Fibroblast of lung (primary cell): ENCODE results near the gene PCDHGB2. TPM values are rescaled to one million over a fixed set of nuclear protein-coding genes. Genes with fewer than 3 reads are reported as not detected.
A peak's percentile ranks its signal among the peaks of the same experiment; 100 is the strongest.
"Not testable (repeated sequence)": the region's sequence is repeated elsewhere in the genome, so short reads cannot be mapped to it uniquely, and the experiment has no call there.

Source experiments
- DNase-seq, 2 donors: peaks; one replicate each; pipeline versions ENCODE4 v3.0.0 to v3.0.0-alpha.2; 2010; ENCODE audit warnings: low read depth in 2 of 2
- H2AFZ ChIP-seq: 2 replicates; pipeline ENCODE4 v1.5.1; 2012; ENCODE audit warnings: low read length, control low read depth, inconsistent platforms
- H3K27ac ChIP-seq: 2 replicates; pipeline ENCODE4 v1.5.1; 2011; ENCODE audit warnings: low read length, control low read depth; ENCODE audit not compliant: insufficient read depth
- H3K27me3 ChIP-seq: 2 replicates; pipeline ENCODE4 v1.5.1; 2011; ENCODE audit warnings: mild to moderate bottlenecking, low read length; ENCODE audit not compliant: control insufficient read depth, insufficient read depth
- H3K36me3 ChIP-seq: 2 replicates; pipeline ENCODE4 v1.5.1; 2011; ENCODE audit warnings: low read length; ENCODE audit not compliant: control insufficient read depth, insufficient read depth
- H3K4me1 ChIP-seq: 2 replicates; pipeline ENCODE4 v1.5.1; 2011; ENCODE audit warnings: low read length; ENCODE audit not compliant: control insufficient read depth, insufficient read depth; ENCODE audit errors: extremely low read depth
- H3K4me2 ChIP-seq: 2 replicates; pipeline ENCODE4 v1.5.1; 2011; ENCODE audit warnings: low read length, control low read depth; ENCODE audit not compliant: insufficient read depth; ENCODE audit errors: extremely low read depth
- H3K4me3 ChIP-seq, 4 experiments: fragments of 200-600 bp in 1 of 4; sonication (generic) in 1 of 4; replicated peaks in 1 of 4; 2 replicates each; pipeline ENCODE4 v1.5.1; 2011 to 2016; ENCODE audit warnings: low read length in 4 of 4, low read depth in 3 of 4, mild to moderate bottlenecking in 3 of 4, control low read depth in 2 of 4, inconsistent platforms in 1 of 4, mixed read lengths in 1 of 4; ENCODE audit not compliant: insufficient read depth in 1 of 4; ENCODE audit errors: control extremely low read depth in 1 of 4
- H3K79me2 ChIP-seq: 2 replicates; pipeline ENCODE4 v1.5.1; 2012; ENCODE audit warnings: mild to moderate bottlenecking, low read length, inconsistent platforms; ENCODE audit not compliant: control insufficient read depth, insufficient read depth
- H3K9ac ChIP-seq: 2 replicates; pipeline ENCODE4 v1.5.1; 2011; ENCODE audit warnings: mild to moderate bottlenecking, low read length, control low read depth; ENCODE audit not compliant: insufficient read depth
- H3K9me3 ChIP-seq: 2 replicates; pipeline ENCODE4 v1.5.1; 2012; ENCODE audit warnings: low read depth, low read length; ENCODE audit not compliant: control insufficient read depth, insufficient read depth
- H4K20me1 ChIP-seq: 2 replicates; pipeline ENCODE4 v1.5.1; 2011; ENCODE audit warnings: low read length; ENCODE audit not compliant: control insufficient read depth, insufficient read depth; ENCODE audit errors: extremely low read depth
- CTCF ChIP-seq, 2 donors: IDR thresholded peaks in 1 of 2; conservative IDR thresholded peaks in 1 of 2; 1 replicate in 1 of 2; 2 replicates in 1 of 2; pipeline ENCODE4 v1.5.1; 2011 to 2012; ENCODE audit warnings: low read length in 2 of 2, control low read depth in 1 of 2, inconsistent platforms in 1 of 2, low read depth in 1 of 2, mild to moderate bottlenecking in 1 of 2
- EZH2 ChIP-seq: IDR thresholded peaks from 2 replicates; pipeline ENCODE4 v1.5.1; 2012; ENCODE audit warnings: low read length, control low read depth, mild to moderate bottlenecking; ENCODE audit errors: missing control alignments
- polyA plus RNA-seq, 2 donors: library from polyadenylated mRNA; depleted of rRNA in 1 of 2; stranded (reverse) in 1 of 2; unstranded in 1 of 2; fragments of >200 nt; gene quantifications; 2 replicates each; pipeline ENCODE4 v1.2.1, GENCODE V29; 2011 to 2012; ENCODE audit warnings: missing spikeins in 1 of 2
- total RNA-seq: library from RNA; depleted of rRNA; stranded (reverse); fragments of >200 nt; gene quantifications from 2 replicates; pipeline ENCODE4 v1.2.1, GENCODE V29; 2014

PCDHGB2 gene
- total and polyA plus RNA-seq, 2 donors (not counting 1 experiment from before 2014, with no cell fraction given): 4.6 to 5.7 TPM

GRCh38 chr5:141402553-141403243 is 42.9 kb downstream of the PCDHGB2 start, which contains the start of gene PCDHGA9:
PCDHGA9 (plus strand) TSS chr5:141402778; CDS start chr5:141402953, 175 bp downstream.
- Histone ChIP-seq H3K9ac (no peak within 1 kb of the TSS), H3K27me3 (no peaks in the 10 kb centered on the region), H2AFZ (no peak within 1 kb of the TSS), H3K9me3 (peaks cover 4% of the 10 kb centered on the region), H4K20me1 (no peaks in the 10 kb centered on the region), H3K27ac (no peak within 1 kb of the TSS), H3K4me3 (peak within 1 kb of the TSS; percentile 8 to 50 (median 17)), H3K79me2 (no peaks in the 10 kb centered on the region), H3K36me3 (no peaks in the 10 kb centered on the region), H3K4me2 (peak within 1 kb of the TSS; percentile 62), H3K4me1 (no peaks in the 10 kb centered on the region)
- DNase-seq: peak; percentile 24 to 57
- TF ChIP-seq CTCF (conservative IDR thresholded peaks at IDR 0.05 in 1 of 2, IDR thresholded peaks at IDR 0.05 in 1 of 2; ENCODE audit: low read depth in 1 of 2, low read length in 2 of 2) (peak; percentile 40 to 49), EZH2 (no peak)

- no peak overlapping the region for H3K9ac ChIP-seq
- no peak overlapping the region for H2AFZ ChIP-seq
- H4K20me1 ChIP-seq: no peaks in the 10 kb centered on the region
- H3K27ac ChIP-seq: no peak overlapping the region
- no peaks in the 10 kb centered on the region for H3K79me2 ChIP-seq
- TF ChIP-seq CTCF (conservative IDR thresholded peaks at IDR 0.05 in 1 of 2, IDR thresholded peaks at IDR 0.05 in 1 of 2; ENCODE audit: low read depth in 1 of 2, low read length in 2 of 2): no peak
- no peak for TF ChIP-seq EZH2
- peaks cover 4% of the 10 kb centered on the region for H3K9me3 ChIP-seq
- no peaks in the 10 kb centered on the region for H3K4me1 ChIP-seq
- H3K4me3 ChIP-seq: peak overlapping the region in 1 of 4 experiments; percentile 50
- peak overlapping the region; percentile 29 for H3K4me2 ChIP-seq
- H3K27me3 ChIP-seq: no peaks in the 10 kb centered on the region
- DNase-seq: no peak
- no peaks in the 10 kb centered on the region for H3K36me3 ChIP-seq
These were observed 43.6 kb downstream of the PCDHGB2 start for GRCh38 chr5:141403387-141403786.

GRCh38 chr5:141407790-141408505 is 48.2 kb downstream of the PCDHGB2 start, which contains the start of gene PCDHGB6:
PCDHGB6 (plus strand) TSS chr5:141408021; CDS start chr5:141408203, 182 bp downstream.
- not testable (repeated sequence) for H3K27ac ChIP-seq, H4K20me1 ChIP-seq, H3K36me3 ChIP-seq, H3K27me3 ChIP-seq, H3K79me2 ChIP-seq, H3K4me2 ChIP-seq, H3K9me3 ChIP-seq, H3K9ac ChIP-seq, H2AFZ ChIP-seq, H3K4me1 ChIP-seq
- peak within 1 kb of the TSS in 3 of 4 experiments; percentile 9 to 41 (median 39) for H3K4me3 ChIP-seq
- peak; percentile 30 to 54 for DNase-seq
- peak; percentile 41 to 57 for TF ChIP-seq CTCF (conservative IDR thresholded peaks at IDR 0.05 in 1 of 2, IDR thresholded peaks at IDR 0.05 in 1 of 2; ENCODE audit: low read depth in 1 of 2, low read length in 2 of 2)
